ENCODE data around the gene PMVK. TPM values are rescaled to one million over a fixed set of nuclear protein-coding genes. Genes with fewer than 3 reads are reported as not detected.
A peak's percentile ranks its signal among the peaks of the same experiment; 100 is the strongest.

PMVK gene
- total and polyA plus RNA-seq, 4 donors, result 9.7 to 37.3 (median 18.6) TPM

GRCh38 chr1:154876842-154877369, 59.6 kb downstream of the PMVK start:
- Histone ChIP-seq H3K27me3 (ENCODE audit: control insufficient read depth in 4 of 4, insufficient read depth in 4 of 4, low read length in 3 of 4) (no peaks in the 10 kb centered on the region), H3K9ac (ENCODE audit: low read depth in 1 of 2, low read length in 2 of 2) (no peak overlapping the region), H3K36me3 (ENCODE audit: control insufficient read depth in 4 of 4, insufficient read depth in 3 of 4, low read depth in 1 of 4, low read length in 3 of 4) (no peaks in the 10 kb centered on the region), H3K27ac (ENCODE audit: low read depth in 1 of 2, low read length in 2 of 2) (peak overlapping the region; percentile 63 to 77), H3K4me1 (ENCODE audit: control insufficient read depth in 4 of 4, insufficient read depth in 4 of 4, low read length in 3 of 4) (peaks cover 6 to 15% (median 9%) of the 10 kb centered on the region in 4 donors), H3K4me3 (ENCODE audit: low read depth in 1 of 3, low read length in 3 of 3) (no peak overlapping the region), H3K9me3 (ENCODE audit: control insufficient read depth in 4 of 4, low read length in 3 of 4) (no peaks in the 10 kb centered on the region)
- TF ChIP-seq GABPA (IDR thresholded peaks at IDR 0.05 in 1 of 2, conservative IDR thresholded peaks at IDR 0.05 in 1 of 2) (no peak), NR2F2 (IDR thresholded peaks at IDR 0.05) (no peak)
- TF ChIP-seq, protein P1, sequence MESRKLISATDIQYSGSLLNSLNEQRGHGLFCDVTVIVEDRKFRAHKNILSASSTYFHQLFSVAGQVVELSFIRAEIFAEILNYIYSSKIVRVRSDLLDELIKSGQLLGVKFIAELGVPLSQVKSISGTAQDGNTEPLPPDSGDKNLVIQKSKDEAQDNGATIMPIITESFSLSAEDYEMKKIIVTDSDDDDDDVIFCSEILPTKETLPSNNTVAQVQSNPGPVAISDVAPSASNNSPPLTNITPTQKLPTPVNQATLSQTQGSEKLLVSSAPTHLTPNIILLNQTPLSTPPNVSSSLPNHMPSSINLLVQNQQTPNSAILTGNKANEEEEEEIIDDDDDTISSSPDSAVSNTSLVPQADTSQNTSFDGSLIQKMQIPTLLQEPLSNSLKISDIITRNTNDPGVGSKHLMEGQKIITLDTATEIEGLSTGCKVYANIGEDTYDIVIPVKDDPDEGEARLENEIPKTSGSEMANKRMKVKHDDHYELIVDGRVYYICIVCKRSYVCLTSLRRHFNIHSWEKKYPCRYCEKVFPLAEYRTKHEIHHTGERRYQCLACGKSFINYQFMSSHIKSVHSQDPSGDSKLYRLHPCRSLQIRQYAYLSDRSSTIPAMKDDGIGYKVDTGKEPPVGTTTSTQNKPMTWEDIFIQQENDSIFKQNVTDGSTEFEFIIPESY (IDR thresholded peaks at IDR 0.05), result no peak
- WGBS, result 97% methylated on average over 3 of the region's 3 CpGs
- DNase-seq (ENCODE audit: low spot score), result no peak

Small RNA genes lying within 50 kb of the gene (small RNA-seq; reads per million reads assigned to genes)
- not detected for gene MIR4258
- gene RF00017, result not detected

Other genes with a start within 250 kb of the PMVK start
- under 1 TPM; 0.14 to 0.17 TPM for gene KCNN3, start 66.4 kb downstream of the PMVK start, total RNA-seq
- gene KCNN3, start 66.4 kb downstream of the PMVK start, polyA plus RNA-seq, result under 1 TPM; 0.09 to 0.68 TPM
- gene PBXIP1, start 19.4 kb upstream of the PMVK start, total RNA-seq, result 10 to 100 TPM; 24.6 to 42.8 TPM
- gene PBXIP1, start 19.4 kb upstream of the PMVK start, polyA plus RNA-seq, result 10 to 100 TPM in 1 of 2 donors, 1 to 10 TPM in 1; 3.8 to 16.4 TPM
- 1 to 10 TPM; 6.5 to 7.4 TPM for gene PYGO2, start 25.1 kb upstream of the PMVK start, total RNA-seq
- 1 to 10 TPM; 5.0 to 8.2 TPM for gene PYGO2, start 25.1 kb upstream of the PMVK start, polyA plus RNA-seq
- 10 to 100 TPM; 53.2 to 65.5 TPM for gene SHC1, start 34.0 kb upstream of the PMVK start, total RNA-seq
- gene SHC1, start 34.0 kb upstream of the PMVK start, polyA plus RNA-seq, result 10 to 100 TPM; 27.2 to 62.8 TPM
- 10 to 100 TPM; 32.4 to 54.4 TPM for gene CKS1B, start 38.0 kb upstream of the PMVK start, total RNA-seq
- 10 to 100 TPM; 34.3 to 57.9 TPM for gene CKS1B, start 38.0 kb upstream of the PMVK start, polyA plus RNA-seq
- 10 to 100 TPM; 10.4 to 20.2 TPM for gene FLAD1, start 46.6 kb upstream of the PMVK start, total RNA-seq
- gene FLAD1, start 46.6 kb upstream of the PMVK start, polyA plus RNA-seq, result 10 to 100 TPM; 24.7 to 31.6 TPM
- under 1 TPM in 1 of 2 donors, not detected in 1; 0.42 TPM for gene LENEP, start 56.9 kb upstream of the PMVK start, total RNA-seq
- gene LENEP, start 56.9 kb upstream of the PMVK start, polyA plus RNA-seq, result not detected
- 10 to 100 TPM; 10.3 to 50.2 TPM for gene ZBTB7B, start 66.1 kb upstream of the PMVK start, total RNA-seq
- 10 to 100 TPM in 1 of 2 donors, 1 to 10 TPM in 1; 7.0 to 31.9 TPM for gene ZBTB7B, start 66.1 kb upstream of the PMVK start, polyA plus RNA-seq
- under 1 TPM in 1 of 2 donors, not detected in 1; 0.25 TPM for gene DCST2, start 97.1 kb upstream of the PMVK start, total RNA-seq
- gene DCST2, start 97.1 kb upstream of the PMVK start, polyA plus RNA-seq, result under 1 TPM; 0.27 to 0.53 TPM
- not detected for gene DCST1, start 97.1 kb upstream of the PMVK start, total RNA-seq
- gene DCST1, start 97.1 kb upstream of the PMVK start, polyA plus RNA-seq, result not detected
- gene ADAM15, start 114.6 kb upstream of the PMVK start, total RNA-seq, result 10 to 100 TPM; 10.8 to 26.8 TPM
- 10 to 100 TPM; 16.0 to 19.0 TPM for gene ADAM15, start 114.6 kb upstream of the PMVK start, polyA plus RNA-seq
- 1 to 10 TPM; 1.8 to 2.9 TPM for gene EFNA4, start 127.0 kb upstream of the PMVK start, total RNA-seq
- gene EFNA4, start 127.0 kb upstream of the PMVK start, polyA plus RNA-seq, result 1 to 10 TPM; 3.6 to 4.7 TPM
- gene EFNA3, start 142.1 kb upstream of the PMVK start, total RNA-seq, result under 1 TPM; 0.47 to 0.75 TPM
- 1 to 10 TPM; 1.4 to 3.7 TPM for gene EFNA3, start 142.1 kb upstream of the PMVK start, polyA plus RNA-seq
- 100 to 1,000 TPM in 1 of 2 donors, 10 to 100 TPM in 1; 58.6 to 180 TPM for gene EFNA1, start 191.2 kb upstream of the PMVK start, total RNA-seq
- gene EFNA1, start 191.2 kb upstream of the PMVK start, polyA plus RNA-seq, result 100 to 1,000 TPM; 177 to 236 TPM
- gene SLC50A1, start 199.1 kb upstream of the PMVK start, total RNA-seq, result 10 to 100 TPM; 12.7 to 23.3 TPM
- gene SLC50A1, start 199.1 kb upstream of the PMVK start, polyA plus RNA-seq, result 10 to 100 TPM; 17.3 to 19.1 TPM
- 10 to 100 TPM; 27.3 to 62.4 TPM for gene DPM3, start 203.8 kb upstream of the PMVK start, total RNA-seq
- gene DPM3, start 203.8 kb upstream of the PMVK start, polyA plus RNA-seq, result 100 to 1,000 TPM in 1 of 2 donors, 10 to 100 TPM in 1; 75.8 to 134 TPM
- gene KRTCAP2, start 236.6 kb upstream of the PMVK start, total RNA-seq, result 10 to 100 TPM; 49.8 TPM
- 100 to 1,000 TPM; 150 to 224 TPM for gene KRTCAP2, start 236.6 kb upstream of the PMVK start, polyA plus RNA-seq
- under 1 TPM; 0.14 to 0.17 TPM for gene TRIM46, start 237.1 kb upstream of the PMVK start, total RNA-seq
- under 1 TPM; 0.07 to 0.11 TPM for gene TRIM46, start 237.1 kb upstream of the PMVK start, polyA plus RNA-seq

All from liver (tissue), 10 donors.